ENCODE results near the gene CRYBG3.

The CRYBG3 gene

DNA sequence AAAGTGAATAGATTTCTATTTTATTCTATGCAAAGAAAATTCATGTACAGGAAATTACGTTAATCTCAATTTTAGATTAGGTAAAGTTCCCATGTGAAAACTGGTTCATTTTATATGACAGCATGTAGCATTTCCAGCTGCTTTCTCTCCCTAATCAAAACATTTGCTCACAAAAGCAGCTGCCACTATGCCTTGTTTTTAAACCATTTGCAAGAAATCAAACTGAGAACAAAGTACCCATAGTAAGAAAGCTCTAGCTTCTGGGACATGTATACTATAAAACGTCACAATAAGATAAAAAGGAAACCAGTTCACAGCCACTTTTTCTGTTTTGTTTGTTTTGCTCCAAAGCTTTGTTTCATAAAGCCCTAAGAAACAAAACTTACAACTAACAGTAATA, 5.0 kb upstream of the CRYBG3 start:
- no peak overlapping the region for H3K18ac ChIP-seq (ENCODE audit: low read depth in 1 of 2, low read length in 2 of 2)
- H2AK5ac ChIP-seq (ENCODE audit: low read length, severe bottlenecking), result no peak overlapping the region
- H2BK5ac ChIP-seq (ENCODE audit: low read depth, low read length, poor library complexity, severe bottlenecking), result no peak overlapping the region
- H3K4me1 ChIP-seq (ENCODE audit: control insufficient read depth, insufficient read depth, low read depth, low read length), result peaks cover 2% of the 10 kb centered on the region
- H3K9ac ChIP-seq (ENCODE audit: low read length), result no peak overlapping the region
- no peaks in the 10 kb centered on the region for H3K36me3 ChIP-seq (ENCODE audit: control insufficient read depth in 1 of 2, insufficient read depth in 2 of 2, low read depth in 1 of 2, low read length in 2 of 2)
- H3K4ac ChIP-seq (ENCODE audit: low read depth in 1 of 2, low read length in 2 of 2), result no peak overlapping the region
- H3K27me3 ChIP-seq (ENCODE audit: control insufficient read depth in 1 of 2, insufficient read depth in 1 of 2, low read length in 2 of 2), result no peaks in the 10 kb centered on the region
- no peaks in the 10 kb centered on the region for H3K9me3 ChIP-seq (ENCODE audit: control insufficient read depth, low read length)
- H4K8ac ChIP-seq (ENCODE audit: low read length), result no peak overlapping the region
- H3K4me3 ChIP-seq (ENCODE audit: insufficient read depth in 1 of 2, low read depth in 1 of 2, low read length in 2 of 2), result no peak overlapping the region
- H2BK12ac ChIP-seq (ENCODE audit: low read length in 2 of 2), result no peak overlapping the region
- no peak overlapping the region for H2BK120ac ChIP-seq (ENCODE audit: low read depth, low read length)
- H4K91ac ChIP-seq (ENCODE audit: low read length), result no peak overlapping the region
- no peak overlapping the region for H3K14ac ChIP-seq (ENCODE audit: low read length in 2 of 2)
- no peak overlapping the region for H3K27ac ChIP-seq (ENCODE audit: low read length, poor library complexity, severe bottlenecking)
- no peak overlapping the region for H2BK15ac ChIP-seq (ENCODE audit: low read depth, poor library complexity, severe bottlenecking)
- no peak overlapping the region for H3K4me2 ChIP-seq (ENCODE audit: low read length, poor library complexity, severe bottlenecking)
- no peaks in the 10 kb centered on the region for H3K79me1 ChIP-seq (replicated peaks; ENCODE audit: low read length, poor library complexity, severe bottlenecking)
- H2AFZ ChIP-seq (ENCODE audit: low read depth, low read length), result no peak overlapping the region
- WGBS, result 95% methylated on average over 2 of the region's 2 CpGs
- H3K23ac ChIP-seq (ENCODE audit: low read length in 2 of 2), result no peak overlapping the region
- DNase-seq, result no peak

DNA sequence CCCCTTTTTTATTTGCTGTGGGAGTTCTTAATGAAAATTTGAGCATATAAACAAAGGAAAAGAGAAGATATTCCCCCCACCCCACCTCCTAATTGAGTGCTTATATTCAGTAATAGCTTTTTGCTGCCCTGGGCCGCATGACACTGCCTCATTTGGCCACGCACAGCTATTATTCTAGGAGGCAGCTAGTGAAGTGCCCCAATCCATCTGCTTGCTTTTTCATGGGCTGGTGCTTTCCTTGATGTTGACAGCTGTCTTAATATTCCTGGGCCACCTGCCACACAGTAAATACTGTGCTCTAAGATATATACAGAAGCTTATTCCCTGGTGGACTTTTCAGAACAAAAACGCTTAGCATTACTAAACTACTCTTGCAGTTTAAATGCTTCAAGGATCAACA, 3.8 kb upstream of the CRYBG3 start:
- Histone ChIP-seq H4K91ac (ENCODE audit: low read length) (no peak overlapping the region), H3K4me3 (ENCODE audit: insufficient read depth in 1 of 2, low read depth in 1 of 2, low read length in 2 of 2) (no peak overlapping the region), H3K4ac (ENCODE audit: low read depth in 1 of 2, low read length in 2 of 2) (no peak overlapping the region), H3K9ac (ENCODE audit: low read length) (no peak overlapping the region), H2BK5ac (ENCODE audit: low read depth, low read length, poor library complexity, severe bottlenecking) (no peak overlapping the region), H3K4me1 (ENCODE audit: control insufficient read depth, insufficient read depth, low read depth, low read length) (peaks cover 2% of the 10 kb centered on the region), H3K9me3 (ENCODE audit: control insufficient read depth, low read length) (no peaks in the 10 kb centered on the region), H3K14ac (ENCODE audit: low read length in 2 of 2) (no peak overlapping the region), H3K27me3 (ENCODE audit: control insufficient read depth in 1 of 2, insufficient read depth in 1 of 2, low read length in 2 of 2) (no peaks in the 10 kb centered on the region), H2BK12ac (ENCODE audit: low read length in 2 of 2) (no peak overlapping the region), H3K79me1 (replicated peaks; ENCODE audit: low read length, poor library complexity, severe bottlenecking) (no peaks in the 10 kb centered on the region), H4K8ac (ENCODE audit: low read length) (no peak overlapping the region), H2BK15ac (ENCODE audit: low read depth, poor library complexity, severe bottlenecking) (no peak overlapping the region), H3K27ac (ENCODE audit: low read length, poor library complexity, severe bottlenecking) (no peak overlapping the region), H2BK120ac (ENCODE audit: low read depth, low read length) (no peak overlapping the region), H3K18ac (ENCODE audit: low read depth in 1 of 2, low read length in 2 of 2) (no peak overlapping the region), H3K23ac (ENCODE audit: low read length in 2 of 2) (no peak overlapping the region), H3K36me3 (ENCODE audit: control insufficient read depth in 1 of 2, insufficient read depth in 2 of 2, low read depth in 1 of 2, low read length in 2 of 2) (no peaks in the 10 kb centered on the region), H2AFZ (ENCODE audit: low read depth, low read length) (no peak overlapping the region), H3K4me2 (ENCODE audit: low read length, poor library complexity, severe bottlenecking) (no peak overlapping the region), H2AK5ac (ENCODE audit: low read length, severe bottlenecking) (no peak overlapping the region)
- no peak for DNase-seq
- 86% methylated on average over 3 of the region's 3 CpGs for WGBS

DNA sequence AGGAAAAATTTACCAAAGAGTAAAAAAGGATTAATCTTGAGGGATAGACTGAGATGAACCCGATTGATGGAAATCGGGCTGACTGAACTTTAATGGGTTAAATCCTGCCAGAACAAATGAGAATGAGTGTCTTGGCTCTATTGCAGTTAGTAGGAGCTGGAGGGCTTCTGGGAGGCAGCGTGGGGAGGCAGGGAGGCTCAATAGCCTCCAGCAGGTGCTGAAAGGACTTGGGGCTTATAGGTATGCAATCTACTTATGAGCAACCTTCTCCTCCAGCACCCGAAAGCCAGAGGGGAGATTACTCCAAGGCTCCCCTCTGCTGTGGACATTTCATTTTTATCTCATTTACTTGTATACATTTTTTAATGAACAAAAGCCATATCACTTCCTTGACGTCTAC, 1.0 kb upstream of the CRYBG3 start:
- Histone ChIP-seq H2AFZ (ENCODE audit: low read depth, low read length) (no peak overlapping the region), H3K9me3 (ENCODE audit: control insufficient read depth, low read length) (no peaks in the 10 kb centered on the region), H3K4me3 (ENCODE audit: insufficient read depth in 1 of 2, low read depth in 1 of 2, low read length in 2 of 2) (peak overlapping the region in 1 of 2 experiments; percentile 91), H3K4me2 (ENCODE audit: low read length, poor library complexity, severe bottlenecking) (peak overlapping the region; percentile 88), H3K14ac (ENCODE audit: low read length in 2 of 2) (no peak overlapping the region), H2BK15ac (ENCODE audit: low read depth, poor library complexity, severe bottlenecking) (no peak overlapping the region), H3K4ac (ENCODE audit: low read depth in 1 of 2, low read length in 2 of 2) (no peak overlapping the region), H3K27me3 (ENCODE audit: control insufficient read depth in 1 of 2, insufficient read depth in 1 of 2, low read length in 2 of 2) (no peaks in the 10 kb centered on the region), H3K27ac (ENCODE audit: low read length, poor library complexity, severe bottlenecking) (no peak overlapping the region), H3K9ac (ENCODE audit: low read length) (peak overlapping the region; percentile 91), H4K91ac (ENCODE audit: low read length) (no peak overlapping the region), H2BK5ac (ENCODE audit: low read depth, low read length, poor library complexity, severe bottlenecking) (no peak overlapping the region), H3K18ac (ENCODE audit: low read depth in 1 of 2, low read length in 2 of 2) (no peak overlapping the region), H4K8ac (ENCODE audit: low read length) (no peak overlapping the region), H2AK5ac (ENCODE audit: low read length, severe bottlenecking) (no peak overlapping the region), H3K23ac (ENCODE audit: low read length in 2 of 2) (no peak overlapping the region), H3K4me1 (ENCODE audit: control insufficient read depth, insufficient read depth, low read depth, low read length) (peaks cover 4% of the 10 kb centered on the region), H3K79me1 (replicated peaks; ENCODE audit: low read length, poor library complexity, severe bottlenecking) (peaks cover 11% of the 10 kb centered on the region), H2BK12ac (ENCODE audit: low read length in 2 of 2) (peak overlapping the region in 1 of 2 experiments; percentile 42), H2BK120ac (ENCODE audit: low read depth, low read length) (no peak overlapping the region), H3K36me3 (ENCODE audit: control insufficient read depth in 1 of 2, insufficient read depth in 2 of 2, low read depth in 1 of 2, low read length in 2 of 2) (no peaks in the 10 kb centered on the region)
- DNase-seq, result no peak
- 87% methylated on average over 5 of the region's 5 CpGs for WGBS

DNA sequence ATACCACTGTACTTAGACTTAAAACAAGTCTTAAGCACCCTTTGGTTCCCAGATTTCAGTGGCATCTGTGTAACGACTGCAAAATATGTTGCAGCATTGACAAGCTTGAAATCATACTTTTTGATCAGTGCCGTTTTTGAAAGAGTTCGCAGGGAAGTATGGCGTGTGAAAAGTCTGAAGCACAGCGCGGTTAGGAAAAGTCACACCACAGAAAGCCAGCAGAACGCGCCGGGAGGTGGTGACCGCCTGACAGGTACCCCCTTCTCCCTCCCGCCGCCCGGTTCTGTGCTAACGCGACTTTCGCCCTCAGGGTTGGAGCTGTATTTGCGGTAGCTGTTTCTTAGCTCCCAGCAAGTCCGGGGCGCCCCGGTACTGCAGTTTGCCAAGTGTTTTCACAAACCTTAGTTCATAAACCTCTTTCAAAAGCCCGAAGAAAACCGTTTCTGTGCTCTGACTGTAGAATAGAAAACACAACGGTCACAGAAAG, 481 bp upstream of the CRYBG3 start:
- Histone ChIP-seq H2BK12ac (ENCODE audit: low read length in 2 of 2) (peak overlapping the region in 1 of 2 experiments; percentile 71), H2AFZ (ENCODE audit: low read depth, low read length) (peak overlapping the region; percentile 97), H3K4me2 (ENCODE audit: low read length, poor library complexity, severe bottlenecking) (peak overlapping the region; percentile 88), H3K36me3 (ENCODE audit: control insufficient read depth in 1 of 2, insufficient read depth in 2 of 2, low read depth in 1 of 2, low read length in 2 of 2) (no peaks in the 10 kb centered on the region), H3K9me3 (ENCODE audit: control insufficient read depth, low read length) (no peaks in the 10 kb centered on the region), H3K9ac (ENCODE audit: low read length) (peak overlapping the region; percentile 91), H3K4me1 (ENCODE audit: control insufficient read depth, insufficient read depth, low read depth, low read length) (peaks cover 4% of the 10 kb centered on the region), H3K27ac (ENCODE audit: low read length, poor library complexity, severe bottlenecking) (peak overlapping the region; percentile 66), H3K79me1 (replicated peaks; ENCODE audit: low read length, poor library complexity, severe bottlenecking) (peaks cover 11% of the 10 kb centered on the region), H2BK5ac (ENCODE audit: low read depth, low read length, poor library complexity, severe bottlenecking) (no peak overlapping the region), H3K23ac (ENCODE audit: low read length in 2 of 2) (no peak overlapping the region), H2BK15ac (ENCODE audit: low read depth, poor library complexity, severe bottlenecking) (no peak overlapping the region), H2AK5ac (ENCODE audit: low read length, severe bottlenecking) (no peak overlapping the region), H3K18ac (ENCODE audit: low read depth in 1 of 2, low read length in 2 of 2) (peak overlapping the region in 1 of 2 experiments; percentile 90), H3K4me3 (ENCODE audit: insufficient read depth in 1 of 2, low read depth in 1 of 2, low read length in 2 of 2) (peak overlapping the region; percentile 76 to 91), H3K14ac (ENCODE audit: low read length in 2 of 2) (peak overlapping the region in 1 of 2 experiments; percentile 91), H2BK120ac (ENCODE audit: low read depth, low read length) (no peak overlapping the region), H4K91ac (ENCODE audit: low read length) (no peak overlapping the region), H3K27me3 (ENCODE audit: control insufficient read depth in 1 of 2, insufficient read depth in 1 of 2, low read length in 2 of 2) (no peaks in the 10 kb centered on the region), H3K4ac (ENCODE audit: low read depth in 1 of 2, low read length in 2 of 2) (peak overlapping the region in 1 of 2 experiments; percentile 91), H4K8ac (ENCODE audit: low read length) (peak overlapping the region; percentile 67)
- 1% methylated on average over 23 of the region's 23 CpGs for WGBS
- DNase-seq, result peak; percentile 84
